Tibial nerve (tissue), 4 donors: Measurements from ENCODE around the gene TNFRSF6B. TPM values are rescaled to one million over a fixed set of nuclear protein-coding genes. Genes with fewer than 3 reads are reported as not detected.

Experiments used
- DNase-seq, 2 donors: peaks; one replicate each; pipeline ENCODE4 v3.0.0-alpha.2; 2019; ENCODE audit warnings: low spot score in 2 of 2
- H3K27ac ChIP-seq, 4 donors: fragments of 200-600 bp; sonication (generic) in 3 of 4; one replicate each; pipeline ENCODE4 v1.5.1; 2017 to 2019; ENCODE audit warnings: mild to moderate bottlenecking in 1 of 4
- H3K27me3 ChIP-seq, 2 donors: fragments of 200-600 bp; sonication (generic) in 1 of 2; one replicate each; pipeline versions ENCODE4 v1.5.1 to v1.6.0; 2017 to 2019
- H3K36me3 ChIP-seq, 3 donors: fragments of 200-600 bp; sonication (generic); one replicate each; pipeline ENCODE4 v1.5.1; 2018 to 2019
- H3K4me1 ChIP-seq, 4 donors: fragments of 200-600 bp; sonication (generic) in 3 of 4; one replicate each; pipeline ENCODE4 v1.5.1; 2017 to 2019
- H3K4me3 ChIP-seq, 4 donors: fragments of 200-600 bp; sonication (generic) in 3 of 4; one replicate each; pipeline ENCODE4 v1.5.1; 2017 to 2019; ENCODE audit warnings: mild to moderate bottlenecking in 1 of 4, moderate library complexity in 1 of 4
- H3K9me3 ChIP-seq, 4 donors: fragments of 200-600 bp; sonication (generic) in 3 of 4; one replicate each; pipeline ENCODE4 v1.5.1; 2017 to 2019
- CTCF ChIP-seq, 5 experiments: fragments of 200-600 bp in 3 of 5; fragments of 450-650 bp in 2 of 5; sonication (generic) in 3 of 5; IDR thresholded peaks; one replicate each; pipeline ENCODE4 v1.5.1; 2016 to 2019; ENCODE audit warnings: antibody characterized with exemption in 5 of 5, mild to moderate bottlenecking in 3 of 5, moderate library complexity in 2 of 5
- EP300 ChIP-seq, 2 donors: sonication (generic); formaldehyde crosslinking; IDR thresholded peaks; one replicate each; pipeline ENCODE4 v1.6.1; 2017; ENCODE audit warnings: antibody characterized with exemption in 2 of 2, mild to moderate bottlenecking in 1 of 2
- POLR2A ChIP-seq, 2 donors: fragments of 450-650 bp; IDR thresholded peaks; one replicate each; pipeline ENCODE4 v1.6.1; 2017; ENCODE audit warnings: antibody characterized with exemption in 2 of 2, mild to moderate bottlenecking in 2 of 2, moderate library complexity in 2 of 2
- WGBS, 2 donors: methylation state at CpG; one replicate each; pipeline ENCODE4 v1.1.5; 2018; 5-methylcytosine and 5-hydroxymethylcytosine counted together
- total RNA-seq, 4 donors: library from RNA; depleted of rRNA; stranded (reverse); fragments of >200 nt; gene quantifications; one replicate each; pipeline ENCODE4 v1.1.0, GENCODE V29; 2016

Gene TNFRSF6B
- total RNA-seq, 4 donors from 2014 or later, result 8.0 to 61.2 (median 35.9) TPM

- peak overlapping the region in 2 of 4 donors; percentile 95 to 97 for H3K27ac ChIP-seq
- H3K27me3 ChIP-seq, result no peaks in the 10 kb centered on the region
- no peak for TF ChIP-seq EP300 (IDR thresholded peaks at IDR 0.05)
- DNase-seq, result no peak
- H3K9me3 ChIP-seq, result no peaks in the 10 kb centered on the region
- H3K4me3 ChIP-seq, result no peak overlapping the region
- H3K36me3 ChIP-seq, result peaks cover 0 to 53% (median 2%) of the 10 kb centered on the region in 3 donors
- H3K4me1 ChIP-seq, result peaks cover 0 to 67% (median 35%) of the 10 kb centered on the region in 4 donors
- WGBS, 2 donors, result 82 to 85% methylated on average over 24 to 29 of the region's 40 CpGs
Measured at GRCh38 chr20:63690003-63690897, 6.2 kb upstream of the TNFRSF6B start.

GRCh38 chr20:63690898-63691710 is 5.3 kb upstream of the TNFRSF6B start:
- no peaks in the 10 kb centered on the region for H3K9me3 ChIP-seq
- DNase-seq, result no peak
- no peaks in the 10 kb centered on the region for H3K27me3 ChIP-seq
- H3K4me3 ChIP-seq, result no peak overlapping the region
- H3K36me3 ChIP-seq, result peaks cover 0 to 60% (median 2%) of the 10 kb centered on the region in 3 donors
- peak overlapping the region in 2 of 4 donors; percentile 50 to 66 for H3K27ac ChIP-seq
- H3K4me1 ChIP-seq, result peaks cover 0 to 67% (median 28%) of the 10 kb centered on the region in 4 donors
- 77 to 86% methylated on average over 18 to 21 of the region's 24 CpGs for WGBS, 2 donors
- TF ChIP-seq CTCF (IDR thresholded peaks at IDR 0.05), result no peak
- TF ChIP-seq EP300 (IDR thresholded peaks at IDR 0.05), result no peak
- TF ChIP-seq POLR2A (IDR thresholded peaks at IDR 0.05), result no peak

- Histone ChIP-seq H3K36me3 (peaks cover 0 to 64% (median 2%) of the 10 kb centered on the region in 3 donors), H3K27me3 (no peaks in the 10 kb centered on the region), H3K4me3 (no peak overlapping the region), H3K27ac (peak overlapping the region in 3 of 4 donors; percentile 38 to 66 (median 50)), H3K4me1 (peaks cover 0 to 67% (median 28%) of the 10 kb centered on the region in 4 donors), H3K9me3 (no peaks in the 10 kb centered on the region)
- TF ChIP-seq POLR2A (IDR thresholded peaks at IDR 0.05) (no peak), CTCF (IDR thresholded peaks at IDR 0.05) (no peak), EP300 (IDR thresholded peaks at IDR 0.05) (no peak)
- 69 to 85% methylated on average over 16 to 19 of the region's 21 CpGs for WGBS, 2 donors
- DNase-seq, result no peak
Measured at GRCh38 chr20:63691711-63692435, 4.6 kb upstream of the TNFRSF6B start.

DNA sequence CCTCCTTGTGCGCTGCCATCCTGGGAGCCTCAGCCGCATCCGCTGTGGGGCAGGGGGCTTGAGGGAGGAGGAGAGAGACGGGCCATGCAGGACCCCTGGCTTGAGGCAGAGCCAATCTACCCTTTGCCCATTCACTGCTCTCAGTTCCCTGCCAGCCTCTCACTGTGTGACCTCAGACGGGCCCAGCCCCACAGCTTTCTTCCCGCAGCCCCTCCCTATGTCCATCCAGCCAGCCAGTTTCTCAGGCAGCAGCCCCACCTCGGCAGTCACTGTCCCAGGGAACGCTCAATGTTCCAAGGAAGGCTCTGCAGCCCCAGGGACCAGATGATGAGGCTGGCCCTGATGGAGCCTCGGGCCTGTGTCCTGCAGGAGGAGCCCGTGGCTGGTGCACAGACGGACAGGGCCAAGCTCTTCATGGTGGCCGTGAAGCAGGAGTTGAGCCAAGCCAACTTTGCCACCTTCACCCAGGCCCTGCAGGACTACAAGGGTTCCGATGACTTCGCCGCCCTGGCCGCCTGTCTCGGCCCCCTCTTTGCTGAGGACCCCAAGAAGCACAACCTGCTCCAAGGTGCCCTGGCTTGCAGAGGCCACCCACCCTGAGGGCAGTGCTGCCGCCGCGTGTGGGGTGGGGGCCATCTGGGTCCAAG is 3.9 kb upstream of the TNFRSF6B start:
- Histone ChIP-seq H3K4me1 (peaks cover 0 to 67% (median 25%) of the 10 kb centered on the region in 4 donors), H3K4me3 (no peak overlapping the region), H3K36me3 (peaks cover 0 to 71% (median 2%) of the 10 kb centered on the region in 3 donors), H3K9me3 (no peaks in the 10 kb centered on the region), H3K27ac (peak overlapping the region in 3 of 4 donors; percentile 38 to 66 (median 50)), H3K27me3 (no peaks in the 10 kb centered on the region)
- 63 to 71% methylated on average over 11 to 14 of the region's 20 CpGs for WGBS, 2 donors
- TF ChIP-seq POLR2A (IDR thresholded peaks at IDR 0.05) (no peak), CTCF (IDR thresholded peaks at IDR 0.05) (no peak), EP300 (IDR thresholded peaks at IDR 0.05) (no peak)
- DNase-seq, result no peak
